Activated gamma-delta T cell (primary cell): ENCODE results near the gene KDM6B.
"Not testable (repeated sequence)": the region's sequence is repeated elsewhere in the genome, so short reads cannot be mapped to it uniquely, and the experiment has no call there.

Experiments used
- DNase-seq: peaks from one replicate; lab custom pipeline; 2025; lab: John Stamatoyannopoulos, UW

Gene KDM6B

DNA sequence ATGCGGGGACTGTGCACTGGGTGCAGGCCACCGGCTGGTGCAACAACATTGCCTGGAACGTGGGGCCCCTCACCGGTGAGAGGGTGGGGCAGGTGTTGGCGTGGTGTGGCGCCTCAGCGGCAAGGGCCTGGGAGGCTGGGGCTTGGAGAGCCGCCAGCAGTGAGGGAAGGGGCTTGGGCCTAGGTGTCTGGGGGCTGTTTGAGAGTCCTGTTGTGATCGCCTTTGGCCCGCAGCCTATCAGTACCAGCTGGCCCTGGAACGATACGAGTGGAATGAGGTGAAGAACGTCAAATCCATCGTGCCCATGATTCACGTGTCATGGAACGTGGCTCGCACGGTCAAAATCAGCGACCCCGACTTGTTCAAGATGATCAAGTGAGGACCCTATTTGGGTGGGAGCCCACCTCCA lies 18.2 kb downstream of the KDM6B start:
- no peak for DNase-seq

DNA sequence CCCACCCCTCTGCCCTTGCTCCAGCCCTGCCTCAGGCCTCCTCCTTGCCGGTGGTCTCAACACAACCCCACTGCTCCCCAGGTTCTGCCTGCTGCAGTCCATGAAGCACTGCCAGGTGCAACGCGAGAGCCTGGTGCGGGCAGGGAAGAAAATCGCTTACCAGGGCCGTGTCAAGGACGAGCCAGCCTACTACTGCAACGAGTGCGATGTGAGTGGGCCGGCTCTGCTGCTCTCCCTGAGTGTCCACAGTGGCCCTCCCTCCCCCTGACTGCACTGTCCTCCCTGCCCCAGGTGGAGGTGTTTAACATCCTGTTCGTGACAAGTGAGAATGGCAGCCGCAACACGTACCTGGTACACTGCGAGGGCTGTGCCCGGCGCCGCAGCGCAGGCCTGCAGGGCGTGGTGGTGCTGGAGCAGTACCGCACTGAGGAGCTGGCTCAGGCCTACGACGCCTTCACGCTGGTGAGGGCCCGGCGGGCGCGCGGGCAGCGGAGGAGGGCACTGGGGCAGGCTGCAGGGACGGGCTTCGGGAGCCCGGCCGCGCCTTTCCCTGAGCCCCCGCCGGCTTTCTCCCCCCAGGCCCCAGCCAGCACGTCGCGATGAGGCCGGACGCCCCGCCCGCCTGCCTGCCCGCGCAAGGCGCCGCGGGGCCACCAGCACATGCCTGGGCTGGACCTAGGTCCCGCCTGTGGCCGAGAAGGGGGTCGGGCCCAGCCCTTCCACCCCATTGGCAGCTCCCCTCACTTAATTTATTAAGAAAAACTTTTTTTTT lies 19.1 kb downstream of the KDM6B start:
- DNase-seq = no peak

DNA sequence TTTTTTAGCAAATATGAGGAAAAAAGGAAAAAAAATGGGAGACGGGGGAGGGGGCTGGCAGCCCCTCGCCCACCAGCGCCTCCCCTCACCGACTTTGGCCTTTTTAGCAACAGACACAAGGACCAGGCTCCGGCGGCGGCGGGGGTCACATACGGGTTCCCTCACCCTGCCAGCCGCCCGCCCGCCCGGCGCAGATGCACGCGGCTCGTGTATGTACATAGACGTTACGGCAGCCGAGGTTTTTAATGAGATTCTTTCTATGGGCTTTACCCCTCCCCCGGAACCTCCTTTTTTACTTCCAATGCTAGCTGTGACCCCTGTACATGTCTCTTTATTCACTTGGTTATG lies 19.6 kb downstream of the KDM6B start:
- DNase-seq = no peak

DNA sequence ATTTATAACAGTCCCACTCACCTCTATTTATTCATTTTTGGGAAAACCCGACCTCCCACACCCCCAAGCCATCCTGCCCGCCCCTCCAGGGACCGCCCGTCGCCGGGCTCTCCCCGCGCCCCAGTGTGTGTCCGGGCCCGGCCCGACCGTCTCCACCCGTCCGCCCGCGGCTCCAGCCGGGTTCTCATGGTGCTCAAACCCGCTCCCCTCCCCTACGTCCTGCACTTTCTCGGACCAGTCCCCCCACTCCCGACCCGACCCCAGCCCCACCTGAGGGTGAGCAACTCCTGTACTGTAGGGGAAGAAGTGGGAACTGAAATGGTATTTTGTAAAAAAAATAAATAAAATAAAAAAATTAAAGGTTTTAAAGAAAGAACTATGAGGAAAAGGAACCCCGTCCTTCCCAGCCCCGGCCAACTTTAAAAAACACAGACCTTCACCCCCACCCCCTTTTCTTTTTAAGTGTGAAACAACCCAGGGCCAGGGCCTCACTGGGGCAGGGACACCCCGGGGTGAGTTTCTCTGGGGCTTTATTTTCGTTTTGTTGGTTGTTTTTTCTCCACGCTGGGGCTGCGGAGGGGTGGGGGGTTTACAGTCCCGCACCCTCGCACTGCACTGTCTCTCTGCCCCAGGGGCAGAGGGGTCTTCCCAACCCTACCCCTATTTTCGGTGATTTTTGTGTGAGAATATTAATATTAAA lies 20.2 kb downstream of the KDM6B start:
- DNase-seq = no peak

DNA sequence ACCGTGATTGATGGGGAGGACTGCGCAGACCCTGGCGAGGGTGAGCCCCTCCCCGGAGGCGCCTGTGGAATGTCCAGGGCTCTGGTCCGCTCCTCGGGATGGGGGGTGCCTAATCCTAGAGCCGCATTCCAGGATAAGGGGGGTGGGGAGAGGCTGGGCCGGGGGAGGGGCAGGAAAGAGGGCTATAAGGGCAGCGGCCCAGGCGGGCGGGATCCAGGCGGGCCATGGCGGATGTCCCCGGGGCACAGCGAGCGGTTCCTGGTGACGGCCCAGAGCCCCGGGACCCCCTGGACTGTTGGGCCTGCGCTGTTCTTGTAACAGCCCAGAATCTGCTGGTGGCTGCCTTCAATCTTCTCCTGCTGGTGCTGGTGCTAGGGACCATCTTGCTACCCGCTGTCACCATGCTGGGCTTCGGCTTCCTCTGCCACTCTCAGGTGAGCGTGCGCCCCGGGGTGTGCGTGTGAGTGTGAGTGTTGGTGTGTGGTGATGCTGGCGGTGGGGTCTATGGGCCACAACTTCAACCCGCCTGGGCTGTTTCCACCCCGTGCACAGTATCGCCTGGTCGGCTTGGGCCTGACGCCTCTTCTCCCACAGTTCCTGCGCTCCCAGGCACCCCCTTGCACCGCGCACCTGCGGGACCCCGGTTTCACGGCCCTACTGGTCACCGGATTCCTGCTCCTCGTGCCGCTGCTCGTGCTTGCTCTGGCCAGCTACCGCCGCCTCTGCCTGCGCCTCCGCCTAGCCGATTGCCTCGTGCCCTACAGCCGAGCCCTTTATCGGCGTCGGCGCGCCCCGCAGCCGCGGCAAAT lies 21.0 kb downstream of the KDM6B start, which contains the start of gene TMEM88:
TSS of gene TMEM88 (plus strand) at position 216 of the 809 bp plus-strand sequence. CDS start at position 225, 9 bp downstream.
- DNase-seq = no peak

DNA sequence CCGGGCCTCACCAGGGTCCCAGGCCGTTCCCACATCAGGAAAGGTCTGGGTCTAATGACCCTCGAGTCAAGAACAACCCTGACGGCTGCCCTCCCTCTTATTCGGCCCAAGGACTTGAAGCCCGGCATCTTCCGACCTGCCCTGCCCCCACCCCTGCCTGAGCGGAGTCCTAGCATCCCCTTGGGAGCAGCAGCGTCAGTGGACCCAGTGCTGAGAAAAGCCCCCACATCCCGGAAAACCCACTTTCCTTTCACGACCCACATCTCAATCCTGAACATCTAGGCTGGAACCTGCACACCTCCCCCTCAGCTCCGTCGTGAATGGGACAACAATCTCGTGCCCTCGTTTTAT lies 21.6 kb downstream of the KDM6B start:
- no peak for DNase-seq

DNA sequence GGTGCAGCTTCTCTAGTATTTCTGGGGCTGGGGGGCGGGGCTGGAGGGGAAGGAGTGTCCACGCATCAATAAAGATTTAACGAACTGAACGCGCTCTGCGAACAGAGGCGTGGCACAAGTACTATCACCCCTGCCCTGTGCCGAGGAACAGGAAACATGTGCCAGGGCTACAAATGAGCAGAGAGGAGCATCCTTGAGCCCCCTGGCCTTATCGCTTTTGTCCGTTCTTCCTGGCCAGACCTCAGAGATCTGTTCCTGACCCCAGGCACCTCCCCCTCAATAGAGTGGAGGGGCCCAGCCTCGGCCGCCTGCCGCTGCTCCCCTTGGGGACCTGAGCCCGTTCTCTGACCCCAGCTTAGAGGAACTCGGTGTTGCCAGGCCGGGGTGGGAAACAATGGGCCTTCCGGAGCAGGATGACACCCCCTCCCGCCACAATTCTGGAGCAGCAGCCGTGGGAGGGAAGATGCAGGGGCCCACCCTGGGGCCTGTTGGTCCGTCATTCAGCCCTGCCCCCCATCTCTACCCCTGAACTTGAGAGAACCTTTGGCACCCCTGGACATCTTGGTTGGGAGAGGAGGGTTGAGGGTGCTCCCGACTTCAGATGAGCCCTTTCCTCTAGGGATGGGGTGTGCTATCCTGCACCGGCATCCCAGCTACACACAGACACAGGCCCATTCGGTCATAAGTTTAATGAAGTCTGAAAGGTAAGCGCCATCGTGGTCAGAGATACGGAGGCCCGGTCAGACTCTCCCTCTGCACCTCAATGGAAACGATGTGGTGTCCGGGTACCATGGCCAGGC lies 22.2 kb downstream of the KDM6B start:
- DNase-seq = no peak

DNA sequence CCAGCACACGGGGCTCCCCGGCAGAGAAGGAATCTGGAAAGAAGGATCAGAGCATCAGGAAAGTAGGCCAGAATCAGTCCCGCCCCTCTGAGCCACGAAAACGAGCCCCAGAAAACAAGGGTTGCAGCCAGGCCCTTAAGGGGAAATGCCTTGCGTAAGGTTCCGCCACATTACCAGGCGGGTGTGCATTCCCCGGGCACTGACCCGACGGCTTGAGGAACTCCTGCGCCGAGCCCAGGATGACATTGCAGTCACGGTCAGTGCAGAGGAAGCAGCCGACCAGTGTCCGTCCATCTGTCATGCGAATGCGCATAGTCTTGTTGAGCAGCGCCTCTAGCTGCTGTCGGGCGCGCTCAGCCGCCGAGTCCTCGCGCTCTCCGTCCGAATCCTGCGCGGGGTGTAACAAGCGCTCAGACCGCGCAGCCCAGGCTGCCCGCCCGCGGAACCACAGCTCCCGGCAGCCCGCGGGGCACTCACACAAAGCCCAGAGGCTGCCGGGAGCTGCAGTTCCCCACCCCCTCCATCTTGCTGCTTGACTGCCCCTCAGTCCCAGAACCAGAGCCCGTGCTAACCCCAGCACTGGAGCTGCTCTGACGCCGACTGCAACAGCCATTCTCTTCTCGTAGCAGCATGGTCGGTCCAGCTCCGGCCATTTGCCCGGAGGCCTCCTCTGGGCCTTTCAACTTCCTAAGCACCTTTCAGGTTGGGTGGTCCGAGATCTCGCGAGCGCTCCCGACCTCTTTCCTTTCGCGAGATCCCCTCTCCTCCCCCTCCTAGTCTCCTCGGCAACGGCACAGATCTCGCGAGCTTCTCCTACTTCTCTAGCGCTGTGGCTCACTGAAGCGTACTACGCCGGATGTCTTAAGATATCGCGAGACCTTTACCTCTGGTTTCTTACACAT lies 23.0 kb downstream of the KDM6B start, which contains the start of gene NAA38:
TSS of gene NAA38 (minus strand) at position 749 of the 902 bp plus-strand sequence. CDS start at position 653, 96 bp downstream.
- DNase-seq = peak; percentile 81

DNA sequence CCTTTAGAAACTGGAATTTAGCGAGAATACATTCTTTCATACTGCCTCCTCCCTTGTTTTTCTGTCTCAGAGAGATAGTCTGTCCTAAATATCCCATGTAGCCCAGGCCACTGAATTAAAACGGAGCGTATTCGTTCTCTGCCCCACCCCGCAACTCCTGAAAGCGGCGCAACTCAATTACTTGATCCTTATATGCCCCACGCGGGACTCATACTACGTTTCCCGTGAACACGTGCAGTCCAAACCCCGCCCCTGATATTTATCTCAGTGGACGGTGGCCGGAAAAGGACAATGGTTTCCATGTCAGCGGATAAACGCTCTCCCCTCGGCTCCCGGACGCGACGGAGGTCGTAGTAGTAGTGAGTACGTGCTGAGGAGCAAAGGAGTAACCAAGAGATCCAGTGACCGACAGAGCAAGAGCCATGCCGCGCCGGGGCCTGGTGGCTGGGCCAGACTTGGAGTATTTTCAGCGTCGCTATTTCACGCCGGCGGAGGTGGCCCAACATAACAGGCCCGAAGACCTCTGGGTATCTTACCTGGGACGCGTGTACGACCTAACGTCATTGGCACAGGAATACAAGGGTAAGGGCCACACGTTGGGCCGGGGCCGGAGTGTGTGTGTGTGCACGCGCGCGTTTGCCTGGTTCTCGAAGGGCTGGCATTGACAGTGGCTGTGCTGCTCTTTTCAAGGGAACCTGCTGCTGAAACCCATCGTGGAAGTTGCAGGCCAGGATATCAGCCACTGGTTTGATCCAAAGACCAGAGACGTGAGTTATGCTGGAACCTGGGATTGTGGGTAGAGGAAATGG lies 23.9 kb downstream of the KDM6B start, which contains the start of gene CYB5D1:
TSS of gene CYB5D1 (plus strand) at position 291 of the 809 bp plus-strand sequence. CDS start at position 423, 132 bp downstream.
- DNase-seq = no peak

DNA sequence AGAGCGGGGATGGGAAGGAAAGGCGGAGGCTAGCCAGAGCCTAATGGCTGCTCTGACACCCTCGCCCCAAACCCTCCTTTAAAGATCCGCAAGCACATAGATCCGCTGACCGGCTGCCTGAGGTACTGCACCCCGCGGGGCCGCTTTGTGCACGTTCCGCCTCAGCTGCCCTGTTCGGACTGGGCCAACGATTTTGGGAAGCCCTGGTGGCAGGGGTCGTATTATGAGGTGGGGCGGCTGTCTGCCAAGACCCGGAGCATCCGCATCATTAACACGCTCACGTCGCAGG lies 24.4 kb downstream of the KDM6B start:
- no peak for DNase-seq

DNA sequence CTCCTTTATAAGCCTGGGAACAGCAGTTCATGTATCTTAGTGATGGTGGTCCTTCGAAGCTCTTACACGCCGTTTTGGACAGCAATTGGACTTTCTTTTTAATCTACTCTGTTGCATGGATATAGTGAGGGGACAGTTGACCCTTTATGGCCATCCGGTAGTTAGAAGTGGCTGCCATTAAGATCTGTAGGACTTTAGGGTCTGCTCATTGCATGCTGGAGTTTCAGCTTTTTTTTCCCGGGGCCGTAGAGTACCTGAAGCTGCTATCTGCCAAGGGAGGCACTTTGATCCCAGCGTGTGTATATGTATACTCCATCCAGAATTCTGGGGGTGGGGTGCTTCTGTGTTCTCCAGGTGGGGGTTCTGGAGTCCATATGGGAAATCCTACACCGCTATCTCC lies 25.0 kb downstream of the KDM6B start:
- DNase-seq = no peak

DNA sequence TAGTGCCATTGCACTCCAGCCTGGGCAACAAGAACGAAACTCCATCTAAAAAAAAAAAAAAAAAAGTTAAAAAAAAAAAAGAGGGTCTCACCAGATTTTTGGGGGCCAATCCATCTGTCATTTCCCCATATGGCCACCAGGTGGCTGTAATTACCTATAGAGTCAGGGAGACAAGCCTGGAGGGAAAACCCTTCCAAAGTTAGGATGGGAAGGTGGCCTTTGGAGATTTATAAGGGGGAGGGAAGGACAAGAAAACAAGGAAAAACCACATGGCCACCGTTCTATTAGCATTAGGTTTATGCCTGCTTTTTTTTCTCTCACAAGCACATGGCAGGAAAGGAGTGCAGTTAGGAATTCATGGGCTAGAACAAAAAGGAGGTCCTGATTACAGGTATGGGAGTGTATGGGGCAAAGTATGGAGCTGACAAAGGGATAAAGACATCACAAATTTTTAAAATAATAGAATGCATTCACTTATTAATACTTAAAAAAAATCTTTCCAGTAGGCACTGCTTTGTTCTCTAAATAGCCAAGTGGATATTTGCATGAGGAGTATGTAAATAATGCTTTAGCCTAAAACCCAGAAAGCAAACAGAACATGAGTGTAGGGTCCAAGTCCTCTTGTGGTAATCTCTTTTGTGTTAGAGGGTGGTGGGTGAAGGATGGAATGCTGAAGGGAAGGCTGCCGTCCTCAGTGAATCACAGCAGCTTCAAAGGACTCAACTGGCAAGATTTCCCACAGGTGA lies 28.8 kb downstream of the KDM6B start:
- no peak for DNase-seq

DNA sequence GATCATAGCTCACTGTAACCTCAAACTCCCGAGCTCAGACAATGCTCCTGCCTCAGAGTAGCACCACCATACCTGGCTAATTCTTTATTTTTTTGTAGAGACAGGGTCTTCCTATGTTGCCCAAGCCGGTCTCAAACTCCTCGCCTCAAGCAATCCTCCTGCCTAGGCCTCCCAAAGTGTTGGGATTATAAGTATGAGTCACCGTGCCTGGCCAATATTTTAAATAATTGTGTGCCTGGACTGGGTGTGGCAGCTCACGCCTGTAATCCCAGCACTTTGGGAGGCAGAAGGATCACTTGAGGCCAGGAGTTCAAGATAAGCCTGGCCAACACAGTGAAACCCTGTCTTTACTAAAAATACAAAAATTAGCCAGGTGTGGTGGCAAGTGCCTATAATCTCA lies 30.4 kb downstream of the KDM6B start:
- not testable (repeated sequence) for DNase-seq

DNA sequence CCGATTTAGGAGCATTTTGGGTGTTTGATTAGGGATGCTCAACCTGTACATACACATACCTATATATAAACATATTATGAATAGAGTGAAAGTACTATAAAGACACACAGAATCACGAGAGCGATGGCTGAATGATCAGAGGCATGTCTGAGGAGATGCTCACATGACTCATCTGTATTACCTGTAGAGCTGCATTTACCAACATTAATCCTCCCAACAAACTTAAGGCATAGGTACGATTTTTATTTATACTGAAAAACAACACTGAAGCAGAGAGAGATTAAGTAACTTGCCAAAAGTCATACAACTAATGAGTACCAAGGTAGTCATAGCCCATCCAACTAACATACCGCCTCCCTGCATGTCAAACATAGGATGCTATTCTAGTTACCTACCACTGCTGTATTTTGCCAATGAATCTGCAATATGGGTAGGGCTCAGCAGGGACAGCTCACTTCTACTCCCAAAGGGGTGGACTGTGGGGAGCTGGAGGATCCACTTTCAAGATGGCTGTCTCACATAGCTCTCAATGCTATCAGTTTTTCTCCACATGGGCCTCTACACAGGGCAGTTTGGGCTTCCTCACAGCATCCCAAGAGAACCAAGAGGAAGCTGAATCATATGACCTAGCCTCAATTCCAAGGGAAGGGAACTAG lies 31.1 kb downstream of the KDM6B start:
- no peak for DNase-seq

DNA sequence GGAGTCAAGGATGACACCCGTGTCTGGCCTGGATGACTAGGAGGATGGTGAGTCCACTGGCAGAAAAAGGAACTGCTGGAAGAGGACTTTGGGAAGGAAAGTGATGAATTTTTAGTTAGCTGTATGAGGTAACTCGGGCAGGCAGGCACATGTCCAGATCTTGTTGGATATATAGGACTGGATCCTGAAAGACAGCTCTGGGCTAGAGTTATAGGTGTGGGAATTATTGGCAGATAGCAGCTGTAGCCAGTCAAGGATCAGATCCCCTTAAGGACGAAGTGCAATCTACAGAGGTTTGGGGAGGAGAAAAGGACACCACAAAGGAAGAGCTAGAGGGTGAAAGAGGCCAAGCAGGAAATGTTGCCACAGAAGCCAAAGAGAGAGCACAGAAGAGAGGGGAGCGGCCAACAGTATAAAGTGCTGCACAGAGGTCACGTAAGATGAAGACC lies 33.9 kb downstream of the KDM6B start:
- DNase-seq = no peak

DNA sequence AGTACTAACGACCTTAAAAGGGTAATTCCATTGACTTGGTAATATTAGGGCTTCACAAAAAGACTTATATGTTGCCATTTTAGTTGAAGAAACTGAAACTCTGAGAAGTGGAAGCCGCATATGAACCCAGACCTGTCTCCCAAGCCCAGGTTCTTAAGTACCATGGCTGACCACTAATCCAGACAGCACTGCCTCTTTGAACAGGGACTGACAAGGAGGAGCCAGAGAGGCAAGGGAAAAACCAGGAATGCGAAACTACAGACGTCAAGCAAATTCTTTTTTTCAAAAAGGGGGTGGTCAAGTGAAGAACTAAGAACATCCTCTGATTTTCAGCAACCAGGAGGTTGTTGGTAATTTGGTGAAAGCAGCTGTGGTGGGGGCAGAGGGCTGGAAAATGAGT lies 39.0 kb downstream of the KDM6B start:
- no peak for DNase-seq

DNA sequence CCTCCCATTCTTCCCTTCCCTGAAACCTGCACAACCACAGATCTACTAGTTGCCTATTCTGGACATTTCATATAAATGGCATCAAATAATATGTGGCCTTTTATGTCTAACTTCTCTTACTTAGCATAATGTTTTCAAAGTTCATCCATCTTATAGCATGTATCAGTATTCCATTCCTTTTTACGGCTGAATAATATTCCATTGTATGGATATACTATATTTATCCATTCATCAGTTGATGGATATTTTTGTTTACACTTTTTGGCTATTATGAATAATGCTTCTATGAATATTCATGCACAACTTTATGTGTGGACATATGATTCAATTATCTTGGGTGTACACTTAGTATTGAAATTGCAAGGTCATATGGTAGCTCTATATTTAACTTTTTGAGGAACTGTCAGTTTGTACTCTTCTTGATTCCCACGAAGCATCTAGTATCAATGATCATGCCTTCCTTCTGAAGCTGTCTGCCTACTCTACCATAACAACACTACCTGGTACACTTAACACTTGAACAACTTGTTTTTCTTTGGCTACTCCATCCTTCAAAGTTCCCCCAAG lies 41.9 kb downstream of the KDM6B start:
- DNase-seq = no peak

DNA sequence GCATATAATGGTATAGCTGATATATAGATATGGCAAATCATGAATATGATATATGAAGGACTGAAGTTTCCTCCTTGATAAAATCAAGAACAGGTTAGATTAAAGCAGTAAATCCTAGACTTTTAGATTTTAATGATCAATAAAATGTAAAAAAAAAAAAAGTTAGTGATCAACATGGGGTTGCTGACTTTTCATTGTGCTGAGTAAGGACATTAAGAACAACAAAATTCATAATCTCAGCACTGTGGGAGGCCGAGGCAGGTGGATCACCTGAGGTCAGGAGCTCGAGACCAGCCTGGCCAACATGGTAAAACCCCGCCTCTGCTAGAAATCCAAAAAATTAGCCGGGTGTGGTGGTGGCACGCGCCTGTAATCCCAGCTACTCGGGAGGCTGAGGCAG lies 44.2 kb downstream of the KDM6B start:
- no peak for DNase-seq
